RWPE1 (cell line): Measurements from ENCODE around the gene ADAMTS17.

ENCODE experiments used
- CTCF ChIA-PET: fragments of 350-600 bp; sonication (Branson Sonifier 250); formaldehyde crosslinking; extraction: SDS; loops from one replicate; lab custom pipeline; 2021; lab: Yijun Ruan, JAX
- POLR2A ChIA-PET: fragments of 400-600 bp; formaldehyde crosslinking; extraction: SDS; loops from one replicate; lab custom pipeline; 2020; ENCODE audit warnings: antibody characterized with exemption; ENCODE audit not compliant: low non-redundant PET; lab: Yijun Ruan, JAX
- DNase-seq: peaks from one replicate; pipeline ENCODE4 v3.0.0; 2012; ENCODE audit warnings: low spot score
- H3K27ac ChIP-seq: fragments of 450-650 bp; 2 replicates; pipeline ENCODE4 v1.5.1; 2017
- CTCF ChIP-seq: fragments of 450-650 bp; conservative IDR thresholded peaks from 2 replicates; pipeline ENCODE4 v1.5.1; 2017; ENCODE audit warnings: low read depth, mild to moderate bottlenecking

ADAMTS17 gene

GRCh38 chr15:100256101-100256969, 85.4 kb downstream of the ADAMTS17 start:
- ChIA-PET POLR2A (no interaction called here), CTCF (no interaction called here)
- no peak for TF ChIP-seq CTCF

DNA sequence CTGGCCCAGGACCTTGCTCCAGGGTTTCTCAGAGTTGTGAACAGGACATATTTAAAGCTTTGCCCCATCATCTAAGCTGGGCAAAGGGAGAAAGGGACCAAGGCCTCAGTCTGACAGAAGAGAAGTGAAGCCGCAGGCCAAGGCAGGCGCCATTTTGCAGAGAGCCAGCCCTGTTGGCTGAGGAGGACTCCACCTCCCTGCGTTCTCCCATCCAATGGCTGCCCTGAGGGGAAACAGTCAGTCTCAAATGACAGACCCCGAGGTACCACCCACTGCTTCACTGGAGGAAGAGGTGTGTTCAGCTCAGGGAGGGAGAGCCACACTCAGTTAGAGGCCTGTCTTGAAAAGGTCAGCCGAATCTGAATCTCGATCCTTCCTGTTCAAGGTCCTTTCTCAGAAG, 86.1 kb downstream of the ADAMTS17 start:
- CTCF ChIA-PET: no interaction called here
- DNase-seq: no peak
- POLR2A ChIA-PET: no interaction called here
- TF ChIP-seq CTCF: no peak
- H3K27ac ChIP-seq: no peak overlapping the region

More at GRCh38 chr15:100256101-100256969, 85.4 kb downstream of the ADAMTS17 start:
- DNase-seq: no peak
- H3K27ac ChIP-seq: no peak overlapping the region

GRCh38 chr15:100254691-100255090, 87.1 kb downstream of the ADAMTS17 start:
- H3K27ac ChIP-seq: no peak overlapping the region
- no peak for TF ChIP-seq CTCF
- ChIA-PET CTCF (interaction anchor here (1.2 kb wide), 1 partner anchor 84 kb away, joined by 5 read pairs; no protein-coding TSS in a partner anchor), POLR2A (no interaction called here)
- DNase-seq: no peak

GRCh38 chr15:100254285-100254684, 87.5 kb downstream of the ADAMTS17 start:
- TF ChIP-seq CTCF: no peak
- no peak for DNase-seq
- ChIA-PET POLR2A (no interaction called here), CTCF (interaction anchor here (1.2 kb wide), 1 partner anchor 85 kb away, joined by 5 read pairs; no protein-coding TSS in a partner anchor)
- H3K27ac ChIP-seq: no peak overlapping the region

- ChIA-PET CTCF (no interaction called here), POLR2A (no interaction called here)
- no peak for TF ChIP-seq CTCF
- no peak overlapping the region for H3K27ac ChIP-seq
- no peak for DNase-seq
Observed at GRCh38 chr15:100253640-100254039, 88.1 kb downstream of the ADAMTS17 start.

- no peak for DNase-seq
- no peak for TF ChIP-seq CTCF
- ChIA-PET CTCF (interaction anchor here (1.8 kb wide), 1 partner anchor 86 kb away, joined by 5 read pairs; no protein-coding TSS in a partner anchor), POLR2A (no interaction called here)
- H3K27ac ChIP-seq: no peak overlapping the region
Observed at GRCh38 chr15:100252779-100253417, 88.9 kb downstream of the ADAMTS17 start.
